A172 (cell line): ENCODE results near the gene A4GNT. TPM values are rescaled to one million over a fixed set of nuclear protein-coding genes. Genes with fewer than 3 reads are reported as not detected.
"Not testable (repeated sequence)": the region's sequence is repeated elsewhere in the genome, so short reads cannot be mapped to it uniquely, and the experiment has no call there.

Source experiments
- DNase-seq: peaks from one replicate; pipeline ENCODE4 v3.0.0-alpha.2; 2015; ENCODE audit warnings: low spot score
- total RNA-seq: library from RNA; depleted of rRNA; stranded (reverse); fragments of >200 nt; shearing (Covaris generic); gene quantifications from 2 replicates; pipeline ENCODE4 v1.2.3, GENCODE V29; 2014; rRNA removed

The A4GNT gene
- total RNA-seq = not detected in 2 replicates

DNA sequence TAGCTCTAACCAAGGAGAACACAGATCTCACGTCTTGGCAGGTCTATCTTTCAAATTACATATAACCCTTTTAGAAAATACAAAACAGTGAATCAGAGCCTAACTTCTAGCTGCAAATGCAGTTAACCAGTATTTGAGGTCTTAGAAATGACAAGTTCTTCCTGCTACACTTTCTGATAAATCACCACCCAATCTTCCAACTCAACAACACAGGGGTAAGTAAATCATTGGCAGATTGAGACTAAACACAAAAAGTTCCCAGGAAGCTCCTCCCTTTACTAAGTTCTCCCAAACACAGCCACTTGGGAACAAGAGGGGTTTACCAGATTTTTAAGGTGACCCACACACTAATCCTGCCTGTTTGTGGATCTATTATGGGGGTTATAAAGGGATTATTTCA is at the start of gene A4GNT:
TSS of gene A4GNT (minus strand) at position 152 of the 400 bp plus-strand sequence. CDS start 1,134 bp downstream, outside the sequence.
- no peak for DNase-seq

DNA sequence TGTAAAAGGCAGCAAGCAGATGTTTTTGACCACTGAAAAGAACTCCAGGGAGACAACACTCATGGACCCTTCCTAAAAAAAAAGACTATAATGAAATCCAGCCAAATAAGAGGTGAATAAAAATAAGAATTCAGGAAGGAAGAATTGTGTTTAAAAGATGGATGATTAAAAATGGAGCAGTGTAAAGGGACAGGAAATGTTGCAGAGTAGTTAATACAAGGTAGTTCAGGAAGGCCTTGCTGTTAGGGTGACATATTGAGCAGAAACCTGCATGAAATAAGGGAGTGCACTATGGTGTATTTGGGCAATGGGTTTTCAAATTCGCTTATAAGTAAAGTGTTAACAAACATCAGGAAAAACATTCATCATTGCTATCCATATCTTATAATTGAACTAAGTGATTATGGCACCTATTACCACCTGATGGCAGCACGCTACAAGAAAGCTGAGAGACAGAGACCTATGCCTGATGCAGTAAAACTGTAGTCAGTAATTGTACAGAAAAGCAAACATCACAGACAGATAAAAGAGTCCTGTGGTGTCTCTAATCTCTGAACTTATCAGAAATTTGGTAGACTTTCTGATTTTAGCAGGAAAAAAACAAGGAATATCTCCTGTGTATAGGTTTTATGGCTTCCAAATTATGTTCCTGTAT is 48.3 kb upstream of the A4GNT start:
- DNase-seq = peak; percentile 49

DNA sequence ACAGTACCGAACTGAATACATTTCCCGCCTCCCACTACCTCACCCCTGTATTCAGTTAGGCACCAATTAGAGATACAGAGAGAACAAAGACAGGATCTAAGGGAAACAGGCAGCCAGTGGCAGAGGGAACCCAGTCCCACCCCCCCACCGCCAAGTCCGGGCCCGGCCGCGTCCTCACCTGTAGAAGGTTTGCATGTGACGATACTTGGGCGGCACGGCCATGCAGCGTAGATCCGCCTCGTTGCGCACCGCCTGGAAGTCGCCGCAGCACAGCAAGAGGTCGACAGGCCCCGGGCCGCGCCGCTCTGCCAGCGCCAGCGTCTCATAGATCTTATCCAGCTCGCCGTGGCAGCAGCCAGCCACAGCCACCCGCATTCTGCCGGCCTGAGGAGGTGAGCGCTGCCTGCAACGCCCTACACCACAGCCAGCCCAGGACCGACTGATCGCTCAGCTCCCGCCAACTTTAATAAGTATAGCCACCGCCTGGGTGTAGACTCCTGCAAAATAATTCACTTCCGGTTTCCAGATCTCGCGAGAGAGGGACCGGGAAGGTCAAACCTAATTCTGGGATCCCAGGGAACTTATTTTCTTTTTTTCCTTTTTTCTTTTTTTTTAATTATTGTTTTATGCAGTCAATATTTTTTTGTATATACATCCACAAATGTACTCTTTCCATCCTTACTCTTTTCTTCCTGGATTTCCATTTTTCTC is 42.4 kb upstream of the A4GNT start, which contains the start of gene DBR1:
TSS of gene DBR1 (minus strand) at position 501 of the 711 bp plus-strand sequence. CDS start at position 375, 126 bp downstream.
- DNase-seq = peak; percentile 83

DNA sequence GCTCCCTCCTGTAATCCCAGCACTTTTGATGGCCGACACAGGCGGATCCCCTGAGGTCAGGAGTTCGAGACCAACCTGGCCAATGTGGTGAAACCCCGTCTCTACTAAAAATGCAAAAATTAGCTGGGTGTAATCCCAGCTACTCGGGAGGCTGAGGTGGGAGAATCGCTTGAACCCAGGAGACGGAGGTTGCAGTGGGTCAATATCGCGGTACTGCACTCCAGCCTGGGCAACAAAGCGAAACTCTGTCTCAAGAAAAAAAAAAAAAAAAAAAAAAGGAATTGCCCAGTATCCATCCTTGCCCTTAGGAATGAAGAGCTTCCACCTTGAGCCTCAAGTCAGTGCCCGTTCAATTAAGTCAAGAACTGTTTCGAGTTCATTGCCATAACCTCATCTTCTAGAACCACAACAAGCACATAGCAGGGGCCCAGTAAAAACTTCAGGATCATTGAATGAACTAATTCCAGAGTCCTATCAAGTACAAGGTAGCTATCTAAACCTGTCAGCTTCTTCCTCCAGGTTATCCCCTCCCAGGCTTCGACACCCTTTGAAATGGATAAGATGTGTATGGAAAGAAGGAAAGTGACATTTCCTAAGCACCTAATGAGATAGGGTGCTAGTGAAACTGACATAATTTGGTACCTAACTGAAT is 41.7 kb upstream of the A4GNT start:
- peak; percentile 29 for DNase-seq

DNA sequence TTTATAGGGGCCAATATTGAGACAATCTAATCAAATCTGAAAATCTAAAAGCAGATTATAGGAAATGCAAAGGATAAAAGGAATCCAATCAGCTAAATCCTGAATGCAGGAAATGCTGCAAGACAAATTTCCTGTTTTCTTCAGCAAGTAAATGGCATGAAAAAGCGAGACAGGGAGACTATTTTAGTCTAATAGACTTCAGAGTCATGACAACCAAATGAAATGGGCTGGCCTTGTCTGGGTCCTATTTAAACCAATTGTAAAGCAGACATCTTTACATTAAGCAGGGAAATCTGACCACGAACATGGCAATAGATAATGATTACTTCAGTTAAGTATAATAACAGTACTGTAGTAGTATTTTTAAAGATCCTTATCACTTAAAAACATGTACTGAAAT is 40.4 kb upstream of the A4GNT start:
- no peak for DNase-seq

DNA sequence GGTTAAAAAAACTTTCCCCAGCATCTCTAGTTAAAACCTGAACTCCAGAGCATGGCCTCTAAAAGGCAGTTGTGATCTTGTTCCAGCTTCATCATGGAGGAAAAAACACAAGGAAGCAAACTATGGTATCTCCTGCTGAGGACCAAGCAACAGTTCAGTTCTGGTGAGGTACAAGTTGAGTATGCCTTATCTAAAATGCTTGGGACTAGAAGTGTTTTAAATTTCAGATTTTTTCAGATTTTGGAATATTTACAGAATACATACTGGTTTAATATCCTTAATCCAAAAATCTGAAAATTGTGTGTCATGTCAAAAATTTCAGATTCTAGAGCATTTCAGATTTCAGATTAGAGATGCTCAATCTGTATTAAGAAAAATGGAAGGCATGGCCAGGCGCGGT is 32.9 kb upstream of the A4GNT start:
- DNase-seq = no peak

DNA sequence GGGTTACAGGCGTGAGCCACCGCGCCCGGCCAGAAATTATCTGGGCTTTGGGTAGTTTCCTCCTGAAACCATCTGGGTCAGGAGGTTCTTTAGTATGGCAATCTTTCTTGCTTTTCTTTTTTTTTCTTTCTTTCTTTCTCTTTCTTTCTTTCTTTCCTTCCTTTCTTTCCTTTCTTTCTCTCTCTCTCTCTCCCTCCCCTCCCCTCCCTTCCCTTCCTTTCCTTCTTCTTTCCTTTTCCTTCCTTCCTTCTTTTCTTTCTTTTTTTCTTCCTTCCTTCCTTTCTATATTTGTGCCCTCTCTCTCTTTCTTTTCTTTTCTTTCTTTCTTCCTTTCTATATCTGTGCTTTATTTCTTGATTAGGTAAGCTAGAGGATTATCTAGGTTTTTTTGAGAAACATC is 25.6 kb upstream of the A4GNT start:
- no peak for DNase-seq

DNA sequence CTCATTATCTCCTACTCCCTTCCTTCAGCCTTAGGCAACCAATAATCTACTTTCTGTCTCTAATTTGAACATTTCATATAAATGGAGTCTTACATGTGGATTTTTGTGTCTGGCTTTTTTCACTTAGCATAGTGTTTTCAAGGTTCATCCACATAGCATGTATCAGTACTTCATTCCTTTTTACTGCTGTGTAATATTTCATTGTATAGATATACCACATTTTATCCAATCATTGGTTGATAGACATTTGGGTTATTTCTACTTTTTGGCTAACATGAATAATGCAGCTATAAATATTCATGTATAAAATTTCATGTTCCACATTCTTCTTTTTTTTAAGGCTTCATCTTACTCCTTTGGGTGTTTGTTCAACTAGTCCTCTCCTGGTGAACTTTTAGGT is 22.3 kb upstream of the A4GNT start:
- DNase-seq = no peak

DNA sequence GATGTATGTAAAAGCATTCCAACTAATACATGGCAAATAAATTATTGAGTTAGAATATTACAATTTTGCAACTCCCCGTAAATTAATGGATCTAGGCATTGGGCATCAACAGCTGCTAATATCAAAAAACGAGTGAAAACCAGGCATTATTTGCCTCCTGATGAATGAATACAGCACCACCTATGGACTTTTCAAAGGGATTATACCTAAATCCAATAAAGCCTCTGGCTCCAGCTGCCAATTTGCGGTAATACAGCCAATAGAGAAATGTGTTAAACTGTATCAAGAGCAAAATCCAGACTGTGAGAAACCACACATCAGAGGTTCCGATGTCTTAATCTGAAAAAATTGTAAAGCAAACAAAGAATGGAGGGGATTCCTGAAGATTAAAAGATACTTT is 16.3 kb upstream of the A4GNT start:
- DNase-seq = no peak

DNA sequence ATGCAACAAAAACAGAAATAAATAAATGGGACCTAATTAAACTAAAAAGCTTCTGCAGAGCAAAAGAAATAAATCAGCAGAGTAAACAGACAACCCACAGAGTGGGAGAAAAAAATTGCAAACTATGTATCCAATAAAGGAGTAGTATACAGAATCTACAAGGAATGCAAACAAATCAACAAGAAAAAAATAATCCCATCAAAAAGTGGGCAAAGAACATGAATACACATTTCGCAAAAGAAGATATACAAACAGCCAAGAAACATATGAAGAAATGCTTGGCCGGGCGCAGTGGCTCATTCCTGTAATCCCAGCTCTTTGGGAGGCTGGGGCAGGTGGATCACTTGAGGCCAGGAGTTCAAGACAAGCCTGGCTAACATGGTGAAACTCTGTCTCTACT is 10.0 kb upstream of the A4GNT start:
- DNase-seq = not testable (repeated sequence)

DNA sequence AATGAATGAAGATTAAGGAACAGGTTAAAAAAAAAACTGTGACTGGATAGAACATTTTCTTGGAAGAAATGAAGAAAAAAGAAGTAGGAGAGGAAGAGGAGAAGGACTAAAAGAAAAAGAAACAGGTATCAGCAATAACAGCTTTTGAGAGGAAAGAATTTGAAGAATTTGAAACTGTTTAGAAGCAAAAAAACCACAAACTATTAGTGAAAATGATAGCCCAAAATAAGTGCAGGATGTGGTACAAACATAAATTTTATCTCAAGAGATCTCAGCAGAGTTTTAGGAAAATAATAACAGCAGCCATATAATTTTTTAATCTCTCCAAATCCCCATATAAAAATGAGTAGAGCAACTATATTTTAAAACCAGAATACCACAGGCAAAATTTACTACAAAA is 8.8 kb upstream of the A4GNT start:
- DNase-seq = peak; percentile 20

DNA sequence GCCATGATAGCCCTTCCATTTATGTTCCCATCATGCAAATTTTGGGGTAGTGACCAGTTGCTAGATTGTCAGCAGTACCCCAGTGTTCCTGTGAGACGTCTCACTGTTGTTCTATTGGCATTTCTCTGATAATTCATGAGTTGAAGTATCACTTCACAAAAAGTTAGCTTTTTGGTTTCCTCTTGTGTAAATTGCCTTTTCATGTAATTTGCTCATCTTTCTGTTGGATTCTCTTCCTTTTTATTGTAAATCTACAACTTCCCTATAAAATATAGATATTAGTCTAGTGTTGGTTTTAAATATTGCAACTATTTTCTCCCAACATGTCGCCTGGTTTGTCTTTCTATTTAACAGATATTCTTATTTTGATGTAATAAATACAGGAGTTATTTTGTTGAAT is 7.5 kb upstream of the A4GNT start:
- no peak for DNase-seq

DNA sequence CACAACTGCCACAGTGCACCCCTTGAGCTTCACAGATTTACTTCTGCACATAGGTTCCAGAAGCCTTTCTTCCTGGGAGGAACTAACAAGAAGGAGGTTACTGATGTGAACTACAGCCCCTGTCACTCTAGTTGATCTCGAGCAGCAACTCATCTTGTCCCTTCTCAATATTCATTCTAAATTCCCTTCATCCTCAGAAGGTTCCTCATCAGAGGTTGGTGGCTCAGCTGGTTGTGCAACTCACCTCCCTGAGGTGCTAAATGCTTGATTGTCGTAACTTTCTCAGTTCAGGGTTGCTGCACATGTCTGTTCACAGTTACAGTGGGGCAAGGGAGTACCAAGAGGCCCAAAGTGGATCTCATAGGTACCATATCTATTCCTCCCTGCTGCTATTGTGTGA is 5.7 kb upstream of the A4GNT start:
- DNase-seq = no peak

DNA sequence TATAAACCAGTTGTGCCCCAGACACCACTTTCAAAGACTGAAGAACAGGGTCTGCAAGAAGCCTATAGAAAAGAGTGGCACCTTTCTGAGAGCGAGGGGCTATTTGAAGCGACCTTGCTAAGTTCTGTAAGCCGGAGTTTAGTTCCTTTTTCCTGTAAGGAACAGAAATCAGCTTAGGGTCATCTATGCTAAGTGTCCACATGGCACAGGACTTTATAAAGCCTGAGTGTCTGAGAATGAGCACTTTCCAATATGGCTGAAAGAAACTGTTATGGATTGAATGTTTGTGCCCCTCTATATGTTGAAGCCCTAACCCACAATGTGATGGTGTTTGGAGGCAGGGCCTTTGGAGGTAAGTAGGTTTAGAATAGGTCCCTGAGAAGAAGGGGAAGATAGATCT is 4.0 kb upstream of the A4GNT start:
- DNase-seq = no peak

DNA sequence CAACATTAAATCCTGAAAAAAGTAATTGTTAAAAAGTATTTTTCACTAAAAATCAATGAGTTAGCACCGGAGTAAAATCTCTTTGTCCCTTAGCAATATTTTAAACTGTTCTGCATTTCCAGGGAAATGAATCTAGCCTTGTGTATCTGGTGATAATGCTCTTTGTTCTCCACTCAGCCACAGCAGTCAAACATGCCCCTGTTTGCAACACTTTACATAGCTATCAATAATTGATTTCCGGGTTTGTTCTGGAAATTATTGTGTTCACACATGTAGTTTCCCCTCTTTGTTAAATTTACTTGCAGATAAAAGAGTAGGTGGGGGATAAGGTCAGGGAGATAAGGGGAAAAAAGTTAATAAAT is 3.6 kb upstream of the A4GNT start:
- no peak for DNase-seq

DNA sequence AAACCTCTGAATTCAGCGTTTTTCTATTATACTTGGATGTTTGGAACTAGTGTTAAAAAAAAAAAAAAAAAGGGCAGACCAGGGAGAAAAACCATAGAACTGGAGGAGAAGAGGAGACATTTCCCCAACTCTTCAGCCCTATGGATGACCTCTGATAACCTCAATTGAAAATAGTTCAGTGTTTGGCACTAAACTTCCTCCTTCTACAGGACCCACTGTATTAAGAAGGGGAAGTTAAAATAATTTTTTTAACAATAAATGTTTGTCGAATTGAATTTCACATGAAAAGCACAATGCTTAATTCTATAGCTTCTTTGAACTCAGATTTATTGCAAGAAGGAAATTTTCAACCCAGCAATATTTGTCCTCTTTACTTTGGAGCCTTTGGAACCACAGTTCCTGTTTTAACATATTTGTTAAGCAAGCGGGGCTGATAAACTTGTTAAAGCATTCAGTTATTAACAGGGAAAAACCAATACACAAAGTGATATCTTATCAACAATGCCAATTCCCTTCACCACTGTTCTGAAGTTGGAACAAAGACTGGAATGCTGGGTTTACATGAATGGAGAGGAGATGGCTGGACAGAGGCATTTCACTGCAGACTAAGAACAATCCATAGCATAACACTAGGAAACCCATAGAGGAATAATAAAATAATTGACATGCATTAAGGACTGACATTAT is 3.1 kb upstream of the A4GNT start:
- DNase-seq = no peak

DNA sequence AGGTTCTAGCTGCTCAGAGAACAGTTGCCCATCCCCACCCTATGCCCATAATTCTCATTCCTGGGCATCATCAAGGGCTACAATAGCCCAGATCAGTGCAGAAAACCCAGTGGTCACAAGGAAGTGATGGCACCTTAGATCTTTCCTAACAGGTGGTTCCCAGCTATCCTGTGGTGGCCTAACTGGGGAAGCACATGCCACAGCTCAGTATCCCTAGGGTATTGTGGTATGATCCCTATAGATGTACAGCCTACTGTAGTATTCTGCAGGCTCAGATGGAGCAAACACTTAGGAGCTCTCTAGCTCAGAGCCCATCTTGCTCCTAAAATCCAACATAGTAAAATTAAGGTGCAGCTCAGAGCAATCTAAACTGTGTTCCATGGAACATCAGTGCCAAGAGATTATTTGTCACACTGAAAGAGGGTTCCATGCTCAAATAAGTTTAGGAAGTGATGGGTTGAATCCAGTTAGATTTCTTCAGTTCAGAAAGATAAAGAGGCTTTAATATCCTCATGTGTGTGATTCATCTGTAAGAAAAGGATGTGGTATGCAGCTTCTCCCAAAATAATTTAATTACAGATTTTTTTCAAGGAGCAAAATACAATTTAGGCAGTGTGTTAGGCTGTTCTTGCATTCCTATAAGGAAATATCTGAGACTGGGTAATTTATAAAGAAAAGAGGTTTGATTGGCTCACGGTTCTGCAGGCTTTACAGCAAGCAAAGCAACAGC is 4.4 kb downstream of the A4GNT start:
- DNase-seq = no peak

DNA sequence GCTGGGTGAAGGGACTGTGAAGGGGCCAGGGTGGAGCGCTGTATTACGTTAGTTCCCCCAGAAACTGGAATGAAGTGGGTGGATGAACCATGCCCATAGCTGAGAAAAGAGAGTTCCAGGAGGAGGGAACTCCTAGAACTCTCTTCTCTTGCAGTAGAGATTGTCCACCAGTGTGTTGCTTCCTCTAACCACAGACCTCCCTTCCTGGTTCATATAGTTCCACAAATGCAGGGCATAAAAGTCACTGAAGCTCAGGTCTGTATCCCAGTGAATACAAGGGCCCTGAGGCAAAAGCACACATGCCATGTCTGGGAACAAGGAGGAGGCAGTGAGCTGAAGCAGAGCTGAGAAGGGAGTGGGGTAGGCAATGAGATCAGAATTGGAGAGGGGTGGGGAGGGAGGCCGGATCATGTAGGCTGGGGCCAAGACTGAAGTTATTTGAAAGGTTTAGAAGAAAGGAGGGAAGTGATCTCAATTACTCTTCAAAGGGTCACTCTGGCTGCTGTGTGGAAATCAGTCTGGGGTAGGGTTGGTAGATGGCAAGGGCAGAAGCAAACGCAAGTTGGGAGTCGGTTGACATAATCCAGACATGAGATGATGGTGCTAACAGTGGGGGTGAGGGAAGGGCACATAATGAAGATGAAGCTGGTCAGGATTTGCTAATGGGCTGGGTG is 6.5 kb downstream of the A4GNT start:
- DNase-seq = no peak

DNA sequence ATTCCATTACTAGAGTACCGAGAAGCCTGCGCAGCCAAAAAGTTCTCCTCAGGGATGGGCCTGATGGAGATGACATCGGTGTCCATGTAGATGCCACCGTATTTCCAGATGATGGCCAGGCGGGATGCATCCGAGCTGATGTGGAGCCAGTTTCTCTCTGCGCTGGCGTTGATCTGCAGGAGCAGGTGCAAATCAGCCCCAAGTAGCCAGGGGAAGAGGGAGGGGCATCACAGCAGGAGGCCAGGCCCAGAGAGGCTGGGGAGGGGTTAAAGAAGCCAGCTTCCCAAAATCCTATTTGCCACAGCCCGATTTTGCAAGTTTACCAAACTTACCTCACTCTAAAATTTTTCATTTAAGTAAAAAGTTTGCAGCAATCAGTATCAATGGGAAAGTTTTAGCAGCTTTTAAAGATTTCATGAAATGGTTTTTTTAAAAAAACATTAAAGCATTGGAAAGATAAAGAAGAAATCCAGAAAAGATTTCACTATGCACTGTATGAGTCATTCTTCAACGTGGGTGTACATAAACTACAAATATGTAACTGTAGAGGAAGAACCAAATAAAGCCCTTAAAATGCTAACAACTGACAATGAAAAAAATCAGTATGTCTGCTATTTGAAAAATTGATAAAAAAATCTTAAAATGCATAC is 7.4 kb downstream of the A4GNT start:
- no peak for DNase-seq

DNA sequence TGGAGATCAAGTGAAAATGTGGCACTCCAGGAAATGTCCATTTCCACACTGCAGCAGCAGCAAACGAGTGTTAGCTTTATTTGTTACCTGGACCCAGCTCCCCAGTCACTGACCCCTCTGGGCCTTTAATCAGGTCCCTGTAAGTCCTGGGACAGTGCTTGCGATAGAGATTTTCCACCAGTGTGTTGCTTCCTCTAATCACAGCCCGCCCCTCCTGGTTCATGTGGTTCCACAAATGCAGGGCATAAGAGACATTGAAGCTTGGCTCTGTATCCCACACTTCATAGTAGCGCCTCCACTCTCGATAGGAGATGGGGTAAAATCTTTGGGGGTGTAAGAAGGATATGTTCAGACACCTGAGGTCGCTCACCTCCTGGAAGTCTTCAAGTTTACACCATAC is 8.0 kb downstream of the A4GNT start:
- no peak for DNase-seq

DNA sequence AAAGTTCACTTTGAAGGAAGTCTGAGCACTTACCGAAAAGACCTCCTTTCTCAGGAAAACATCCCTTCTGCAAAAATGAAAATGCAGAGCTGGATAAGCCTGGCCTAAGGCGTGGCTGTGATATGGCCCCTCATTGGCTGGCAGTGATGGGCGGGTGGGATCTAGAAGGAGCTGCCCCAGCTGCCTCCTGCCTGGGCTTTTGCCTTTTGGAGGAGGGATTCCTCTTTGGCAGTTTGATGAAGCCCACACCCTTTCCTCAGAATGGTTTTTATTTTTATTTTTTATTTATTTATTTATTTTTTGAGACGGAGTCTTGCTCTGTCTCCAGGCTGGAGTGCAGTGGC is 12.8 kb downstream of the A4GNT start:
- DNase-seq = no peak
